H1 (cell line): ENCODE results near the gene CFAP157. TPM values are rescaled to one million over a fixed set of nuclear protein-coding genes. Genes with fewer than 3 reads are reported as not detected.

Experiments
- CBX8 ChIP-seq: fragments of 300-800, 300-1000 bp; sonication (generic); IDR thresholded peaks from 2 replicates; pipeline ENCODE4 v1.7.1; 2016; ENCODE audit warnings: low read depth, low read length, borderline replicate concordance
- EZH2 ChIP-seq: fragments of 200-600 bp; sonication (generic); IDR thresholded peaks from 2 replicates; pipeline ENCODE4 v1.7.1; 2012; ENCODE audit warnings: low read depth, mild to moderate bottlenecking, moderate library complexity, low read length, inconsistent platforms; ENCODE audit not compliant: severe bottlenecking
- SP2 ChIP-seq: IDR thresholded peaks from 2 replicates; pipeline ENCODE4 v1.6.1; 2012; ENCODE audit warnings: mild to moderate bottlenecking, low read length, inconsistent platforms
- YY1 ChIP-seq: IDR thresholded peaks from 2 replicates; pipeline ENCODE4 v1.6.1; 2011; ENCODE audit warnings: low read depth, mild to moderate bottlenecking, low read length
- polyA plus RNA-seq, 7 experiments: library from polyadenylated mRNA; depleted of rRNA in 3 of 7; stranded (reverse) in 5 of 7; unstranded in 2 of 7; fragments of >200 nt in 5 of 7; fragments of 200-250 nt in 2 of 7; gene quantifications; 1 replicate in 5 of 7; 2 replicates in 1 of 7; 4 replicates in 1 of 7; pipeline versions ENCODE4 v1.2.1 to v1.2.3, GENCODE V29; 2011 to 2013; ENCODE audit warnings: missing spikeins in 2 of 7, mixed read lengths in 2 of 7
- total RNA-seq: library from RNA; stranded (reverse); fragmentation: NEBNext Ultra II Directional; extraction: Animal tissue kit (Norgen Biotek cat#: 25700); gene quantifications from 2 replicates; pipeline ENCODE4 v1.2.1, GENCODE V29; 2021

The CFAP157 gene
- total and polyA plus RNA-seq, 2 of the 8 experiments (the other 6 are each of a cell fraction or from before 2014, with no cell fraction given) = not detected

DNA sequence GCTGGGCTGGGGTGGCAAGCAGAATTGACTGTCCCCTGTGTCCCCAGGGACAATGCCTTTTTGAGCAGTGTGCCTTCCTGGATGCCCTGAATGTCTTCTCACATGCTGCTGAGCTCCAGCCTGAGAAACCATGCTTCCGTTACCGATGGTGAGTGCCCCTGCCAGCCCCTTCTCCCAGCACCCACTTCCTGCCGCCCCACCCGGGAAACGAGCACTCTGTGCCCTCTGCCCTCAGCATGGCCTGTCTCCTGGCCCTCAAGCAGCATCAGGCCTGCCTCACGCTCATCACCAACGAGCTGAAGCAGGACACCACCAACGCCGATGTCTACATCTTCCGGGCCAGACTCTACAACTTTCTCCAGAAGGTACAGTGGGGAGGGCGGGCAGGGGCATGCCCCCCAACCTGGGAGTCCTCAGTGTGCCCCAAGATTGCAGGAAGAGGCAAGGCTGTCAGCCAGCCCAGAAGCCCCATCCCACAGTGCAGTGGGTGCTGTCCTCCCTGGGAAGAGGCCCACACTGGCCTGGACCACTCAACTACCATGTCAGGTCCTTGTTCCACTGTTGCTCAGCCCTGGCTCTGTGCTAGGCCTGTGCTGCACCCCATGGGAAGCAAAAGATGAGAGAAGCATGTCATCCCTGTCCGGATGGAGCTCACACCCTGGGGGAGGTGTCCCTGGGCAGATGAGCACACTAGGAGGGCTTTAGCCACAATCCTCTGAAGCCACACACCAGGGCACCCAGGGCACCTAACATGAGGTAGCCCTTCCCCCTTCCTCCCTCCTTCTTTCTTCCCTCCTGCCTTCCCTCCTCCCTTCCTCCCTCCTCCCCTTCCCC is 13.5 kb downstream of the CFAP157 start (continued):
- no peak for TF ChIP-seq EZH2
- TF ChIP-seq YY1 = no peak
- no peak for TF ChIP-seq CBX8
- TF ChIP-seq SP2 = no peak
